HG02798 (cell line): ENCODE results near the gene MAGEF1.

ENCODE experiments used
- ATAC-seq: cut with Tn5 transposase; IDR thresholded peaks from one replicate; pipeline ENCODE4 v1.9.1; 2021; ENCODE audit warnings: mild to moderate bottlenecking; ENCODE audit not compliant: unreplicated experiment, poor library complexity

The MAGEF1 gene, protein sequence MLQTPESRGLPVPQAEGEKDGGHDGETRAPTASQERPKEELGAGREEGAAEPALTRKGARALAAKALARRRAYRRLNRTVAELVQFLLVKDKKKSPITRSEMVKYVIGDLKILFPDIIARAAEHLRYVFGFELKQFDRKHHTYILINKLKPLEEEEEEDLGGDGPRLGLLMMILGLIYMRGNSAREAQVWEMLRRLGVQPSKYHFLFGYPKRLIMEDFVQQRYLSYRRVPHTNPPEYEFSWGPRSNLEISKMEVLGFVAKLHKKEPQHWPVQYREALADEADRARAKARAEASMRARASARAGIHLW

DNA sequence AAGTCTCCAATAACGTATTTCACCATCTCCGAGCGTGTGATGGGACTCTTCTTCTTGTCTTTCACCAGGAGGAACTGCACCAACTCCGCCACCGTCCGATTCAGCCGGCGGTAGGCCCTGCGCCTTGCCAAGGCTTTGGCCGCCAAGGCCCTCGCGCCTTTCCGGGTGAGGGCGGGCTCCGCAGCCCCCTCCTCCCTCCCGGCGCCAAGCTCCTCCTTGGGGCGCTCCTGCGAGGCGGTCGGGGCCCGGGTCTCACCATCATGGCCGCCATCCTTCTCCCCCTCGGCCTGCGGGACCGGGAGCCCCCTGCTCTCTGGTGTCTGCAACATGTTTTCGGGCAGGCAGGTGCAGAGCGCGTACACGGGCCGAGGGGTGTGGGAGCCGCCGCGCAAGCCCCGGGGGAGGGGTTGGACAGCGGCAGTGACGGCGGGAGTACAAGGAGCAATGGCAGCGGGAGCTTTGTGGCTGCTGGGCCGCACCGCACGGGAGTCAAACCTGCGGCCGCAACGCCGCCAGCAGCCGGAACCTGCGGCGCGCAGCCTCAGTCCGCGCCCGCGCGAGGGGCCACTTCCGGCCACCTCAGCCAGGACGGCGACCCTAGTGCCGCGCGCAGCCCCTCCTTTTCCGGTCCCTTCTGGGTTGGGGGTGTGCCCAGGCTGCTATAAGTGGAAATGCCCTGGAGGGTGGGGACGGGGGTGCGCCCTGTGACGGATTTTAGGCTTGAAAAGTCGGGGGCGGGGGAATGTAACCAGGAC is at the start of gene MAGEF1:
Gene MAGEF1 (minus strand): TSS at position 572 of the 755 bp plus-strand sequence. CDS start 243 bp downstream, at position 329.
- peak; percentile 87 for ATAC-seq

DNA sequence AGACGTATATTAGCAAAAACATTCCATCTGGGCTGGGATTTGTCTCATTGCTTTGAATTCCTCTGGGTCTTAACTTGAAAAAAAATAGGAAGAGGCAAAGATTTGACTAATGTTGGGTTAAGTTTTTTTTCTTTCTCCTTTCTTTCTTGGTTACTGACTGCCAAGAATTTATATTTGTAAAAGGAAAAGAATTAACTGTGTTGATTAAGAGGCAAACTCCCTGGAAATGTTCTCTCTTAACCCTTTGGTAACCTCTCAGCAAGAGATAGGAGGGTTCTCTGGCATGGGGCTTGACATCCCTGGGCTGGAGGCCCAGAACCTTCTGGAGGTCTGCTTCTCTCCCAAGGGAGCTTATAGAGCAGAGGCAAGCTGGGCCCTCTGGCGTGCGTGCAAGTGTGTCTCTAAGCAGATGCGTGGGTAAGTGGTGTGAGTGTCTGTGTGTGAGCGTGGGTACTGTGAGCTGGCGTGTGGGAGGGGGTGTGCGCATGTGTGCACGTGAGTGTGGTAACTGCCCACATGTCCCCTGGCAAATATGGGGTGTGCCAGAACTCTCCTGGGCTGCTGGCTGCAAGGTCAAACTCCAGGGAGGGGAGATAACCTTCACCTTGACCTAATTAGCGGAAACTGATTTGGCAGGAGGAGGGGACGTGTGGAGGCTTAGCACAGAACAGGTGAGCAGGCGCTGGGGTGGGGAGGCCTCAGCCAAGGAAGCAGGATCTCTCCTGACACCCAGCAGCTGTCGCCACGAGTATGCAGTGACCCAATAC is 49.4 kb upstream of the MAGEF1 start:
- no peak for ATAC-seq

DNA sequence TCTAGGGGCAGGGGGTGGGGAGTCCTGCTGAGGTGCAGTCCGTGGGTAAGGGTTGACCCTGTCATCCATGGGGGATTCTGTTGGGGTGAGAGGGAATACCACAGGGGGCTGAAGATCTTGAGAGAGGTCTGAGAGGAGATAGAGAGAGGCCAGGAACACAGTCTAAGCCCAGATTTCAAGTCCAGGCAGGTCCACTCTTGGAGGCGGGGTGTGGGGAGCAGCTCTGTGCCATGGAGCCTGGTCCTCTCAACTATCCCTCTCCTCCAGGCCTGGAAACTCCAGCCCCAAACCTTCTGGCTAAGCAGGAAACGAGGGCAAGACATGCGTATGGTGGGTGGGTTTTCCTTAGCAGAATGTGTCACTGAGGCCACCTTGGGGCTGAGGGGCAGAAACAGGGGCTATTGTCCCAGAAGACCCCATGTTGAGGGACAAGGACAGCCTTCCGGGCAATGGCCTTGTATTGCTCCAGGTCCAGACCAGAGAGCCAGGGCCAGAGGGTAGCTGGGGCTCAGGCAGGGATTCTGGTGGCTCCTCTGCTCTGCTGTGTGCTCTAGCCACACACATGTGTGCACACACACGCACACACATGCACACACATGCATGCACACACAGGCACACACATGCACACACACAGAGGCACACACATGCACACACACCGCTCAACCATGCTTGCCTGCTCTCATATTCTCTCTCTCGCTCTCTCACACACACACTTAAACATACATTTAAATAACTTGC is 48.6 kb upstream of the MAGEF1 start:
- no peak for ATAC-seq

DNA sequence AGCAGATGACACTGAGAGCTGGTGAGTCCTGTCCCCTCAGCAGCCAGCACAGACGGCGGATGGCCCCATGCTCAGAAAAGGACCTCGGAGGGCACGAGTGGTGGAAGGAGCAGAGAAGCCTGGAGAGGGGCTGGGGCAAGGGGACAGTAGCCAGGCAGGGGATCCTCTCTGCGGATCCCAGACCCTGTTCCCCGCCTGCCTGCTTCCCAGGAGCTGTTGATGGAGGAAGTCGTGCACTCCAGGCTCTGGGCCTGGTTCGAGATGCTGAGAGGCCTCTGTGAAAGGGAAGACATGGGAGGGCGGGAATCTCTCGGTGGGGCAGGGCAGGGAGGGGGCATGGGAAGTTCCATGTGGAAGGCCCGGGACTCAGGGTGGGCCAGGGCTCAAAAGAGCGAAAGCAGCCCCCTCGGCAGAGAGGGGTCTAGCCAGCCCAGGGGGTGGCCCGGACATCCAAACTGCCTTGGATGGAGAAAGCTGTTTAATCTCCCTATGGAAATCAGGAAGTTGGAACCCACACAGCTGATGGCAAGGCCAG is 47.9 kb upstream of the MAGEF1 start:
- no peak for ATAC-seq

DNA sequence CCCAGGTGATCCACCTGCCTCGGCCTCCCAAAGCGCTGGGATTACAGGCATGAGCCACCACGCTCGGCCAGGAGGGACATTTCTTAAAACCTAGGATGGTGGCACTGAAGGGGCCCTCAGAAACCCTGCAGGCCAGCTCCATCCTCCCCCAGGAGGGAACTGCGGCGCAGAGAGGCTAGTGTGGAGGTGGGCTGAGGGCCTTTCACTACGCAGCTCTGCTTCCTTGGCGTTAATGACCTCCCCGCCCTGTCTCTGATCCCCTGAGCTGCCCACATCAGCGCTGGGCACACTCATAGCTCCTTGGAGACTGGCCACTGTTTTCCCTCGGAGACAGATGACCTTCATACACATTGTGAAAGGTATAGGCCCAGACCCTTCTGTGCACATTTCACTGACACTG is 46.2 kb upstream of the MAGEF1 start:
- no peak for ATAC-seq

DNA sequence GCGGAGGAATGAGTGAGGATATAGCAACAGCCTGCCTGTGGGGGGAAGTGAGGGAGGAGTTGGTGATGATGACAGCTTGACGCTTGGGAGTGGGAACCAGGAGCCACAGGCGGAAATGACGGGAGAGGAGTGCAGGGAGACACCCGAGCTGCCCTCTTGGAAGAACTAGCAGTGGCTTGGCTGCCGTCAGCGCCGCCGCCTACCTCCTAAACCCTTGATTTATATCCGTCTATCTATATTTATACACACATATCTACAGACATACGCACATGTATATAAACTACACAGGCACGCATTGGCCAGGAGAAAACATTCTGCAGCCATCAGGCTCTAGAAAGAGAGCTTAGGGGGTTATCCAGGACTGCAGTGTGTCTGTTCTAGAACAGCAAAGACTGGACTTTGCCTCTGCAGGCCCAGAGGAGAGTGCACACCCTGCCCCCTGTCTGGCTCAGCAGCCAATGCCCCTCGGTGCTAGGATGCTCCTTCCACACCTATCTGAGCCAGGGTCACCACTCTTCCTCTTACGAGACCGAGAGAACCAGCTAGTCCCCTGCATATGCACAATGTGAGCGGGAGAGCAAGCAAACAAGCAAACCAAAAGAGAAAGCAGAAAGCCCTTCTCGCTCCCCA is 45.3 kb upstream of the MAGEF1 start:
- no peak for ATAC-seq

DNA sequence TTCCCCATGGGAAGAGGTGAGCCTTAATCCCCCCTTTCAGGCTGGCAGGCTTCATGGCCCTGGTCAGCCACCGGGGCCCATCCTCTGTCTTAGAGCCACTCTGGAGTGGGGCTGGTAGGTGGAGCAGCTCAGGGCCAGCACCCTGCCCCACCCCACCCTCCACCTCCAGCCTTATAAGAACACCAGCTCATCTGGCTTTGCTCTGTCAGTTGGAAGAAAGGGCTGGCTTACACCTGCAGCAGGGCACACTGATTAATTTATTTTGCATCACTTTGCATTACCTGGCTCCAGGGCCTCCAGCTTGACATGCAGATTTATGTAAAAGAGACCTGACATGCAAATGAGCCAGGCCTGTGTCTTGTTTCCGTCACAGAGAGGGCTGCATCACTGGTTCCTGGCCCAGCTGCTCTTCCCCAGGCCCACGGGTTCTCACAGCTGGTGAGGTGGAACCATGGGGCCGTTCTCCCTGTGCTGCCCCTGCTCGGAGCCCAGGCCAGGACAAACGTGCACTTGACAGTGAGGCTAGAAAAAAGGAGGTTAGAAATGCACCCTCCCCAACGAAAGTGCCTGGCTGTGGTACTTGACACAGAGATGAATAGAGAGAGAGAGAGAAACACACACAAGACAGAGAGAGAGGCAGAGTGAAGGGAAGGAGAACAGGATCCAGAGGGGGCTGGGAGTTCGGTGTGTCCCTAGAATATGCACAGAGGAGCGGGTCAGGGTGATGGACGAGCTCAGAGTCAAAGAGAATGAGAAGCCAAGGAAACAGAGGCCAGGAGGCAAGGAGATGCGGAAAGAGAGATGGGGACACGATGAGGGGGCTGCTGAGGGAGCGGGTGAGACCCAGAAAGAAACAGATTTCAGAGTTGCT is 44.5 kb upstream of the MAGEF1 start:
- ATAC-seq = no peak

DNA sequence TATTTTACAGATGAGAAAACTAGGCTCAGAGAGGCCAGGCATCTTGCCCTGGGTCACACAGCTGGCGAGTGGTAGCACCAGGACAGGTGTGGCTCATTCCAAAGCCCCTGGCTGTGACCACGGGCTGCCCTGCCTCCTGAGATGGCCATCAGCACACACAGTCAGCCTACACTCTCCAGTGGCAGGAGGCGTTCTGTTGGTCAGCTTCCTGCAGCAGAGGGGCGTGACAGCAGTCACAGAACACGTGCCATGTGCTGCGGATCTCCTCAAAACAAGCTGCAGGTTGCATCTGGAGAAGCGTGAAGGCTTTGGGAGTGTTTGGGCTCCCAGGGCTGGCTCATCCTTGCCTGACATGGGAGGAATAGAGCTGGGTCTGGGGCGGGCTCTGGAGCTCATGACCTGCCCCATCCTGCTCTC is 43.5 kb upstream of the MAGEF1 start:
- no peak for ATAC-seq

DNA sequence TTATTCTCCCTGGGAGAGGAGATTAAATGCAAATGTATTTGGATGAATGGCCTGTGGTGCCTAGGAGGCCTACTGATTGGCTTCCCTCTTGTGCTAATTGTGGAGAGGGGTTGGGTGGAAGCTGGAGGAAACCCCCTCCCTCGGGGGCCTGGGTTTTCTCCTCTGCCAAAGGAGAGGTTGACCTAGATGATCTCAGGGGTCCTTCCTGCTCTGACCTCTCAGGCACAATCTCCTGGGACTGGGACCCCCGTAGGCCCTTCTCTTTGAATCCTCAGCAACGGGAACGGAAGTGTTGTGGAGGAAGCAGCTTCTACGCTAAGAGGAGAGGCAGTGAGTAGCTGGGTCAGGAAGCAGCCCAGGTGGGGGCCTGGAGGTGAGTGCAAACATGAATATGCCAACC is 40.5 kb upstream of the MAGEF1 start:
- no peak for ATAC-seq

DNA sequence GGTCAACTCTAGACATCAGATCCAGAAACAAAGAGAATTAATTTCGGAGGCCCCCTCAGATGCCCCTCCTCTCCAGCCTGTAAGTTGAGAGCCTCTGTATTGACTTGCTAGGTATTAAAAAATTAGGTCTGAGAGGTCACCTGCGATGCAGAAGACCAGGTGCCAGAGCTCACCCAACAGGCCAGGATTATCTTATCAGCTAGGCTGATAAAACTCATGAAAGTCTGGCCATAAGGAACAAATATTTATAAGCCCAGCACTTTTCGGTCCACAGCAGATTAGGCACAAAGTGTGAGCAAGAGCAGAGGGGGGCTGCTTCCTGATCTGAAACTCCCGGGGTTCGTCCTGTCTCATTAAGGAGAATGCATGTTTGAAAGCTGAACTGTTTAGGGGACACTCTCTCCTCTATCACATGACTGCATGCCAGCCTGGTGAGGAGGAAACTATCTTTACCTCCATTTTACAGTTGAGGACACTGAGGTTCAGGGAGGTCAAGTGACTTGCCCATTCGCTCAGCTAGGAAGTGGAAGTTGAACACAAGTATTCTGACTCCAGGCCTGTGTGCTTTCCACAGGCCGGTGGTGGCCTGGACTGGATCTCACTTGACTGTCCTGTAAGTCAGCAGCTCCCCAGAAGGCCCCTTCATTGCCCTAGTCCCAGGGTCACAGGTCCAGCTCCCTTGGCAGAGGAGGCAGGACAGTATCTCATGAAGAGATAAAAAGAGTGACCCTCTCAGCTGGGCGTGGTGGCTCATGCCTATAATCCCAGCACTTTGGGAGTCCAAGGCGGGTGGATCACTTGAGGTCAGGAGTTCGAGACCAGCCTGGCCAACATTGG is 39.6 kb upstream of the MAGEF1 start:
- ATAC-seq = no peak

DNA sequence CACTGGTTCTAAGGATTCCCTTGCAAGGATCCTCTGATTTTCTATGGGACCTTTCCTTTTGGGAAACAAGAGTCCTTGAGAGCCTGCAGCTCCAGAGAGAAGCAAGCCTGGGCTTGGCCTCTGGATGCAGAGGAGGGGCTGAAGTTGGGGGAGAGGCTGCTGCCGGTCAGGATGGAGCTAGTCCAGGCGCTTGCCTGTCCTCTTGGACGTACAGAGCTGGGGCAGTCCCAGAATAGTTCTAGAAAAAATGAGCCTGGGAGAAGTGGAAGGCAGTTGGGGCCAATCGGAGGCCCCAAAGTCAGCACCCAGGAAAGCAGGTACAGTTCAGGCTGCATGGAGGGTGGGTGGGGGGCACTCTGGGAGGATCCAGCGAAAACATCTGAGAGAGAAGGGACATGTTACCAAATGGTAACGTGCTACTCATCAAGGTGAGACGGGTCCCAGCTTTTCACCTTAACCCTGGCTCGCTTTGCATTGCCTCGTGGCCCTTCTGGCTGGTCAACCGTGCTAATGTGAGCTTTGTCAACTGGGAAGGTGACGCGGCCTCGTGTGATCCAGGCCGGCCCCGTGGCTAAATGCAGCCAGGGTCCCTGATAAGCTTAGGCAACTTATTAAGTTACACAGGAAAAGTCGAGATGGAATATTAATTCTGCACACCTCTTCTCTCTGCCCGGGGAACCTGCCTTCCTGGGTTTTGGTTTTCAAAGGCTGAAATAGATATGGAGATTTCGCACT is 38.7 kb upstream of the MAGEF1 start:
- no peak for ATAC-seq

DNA sequence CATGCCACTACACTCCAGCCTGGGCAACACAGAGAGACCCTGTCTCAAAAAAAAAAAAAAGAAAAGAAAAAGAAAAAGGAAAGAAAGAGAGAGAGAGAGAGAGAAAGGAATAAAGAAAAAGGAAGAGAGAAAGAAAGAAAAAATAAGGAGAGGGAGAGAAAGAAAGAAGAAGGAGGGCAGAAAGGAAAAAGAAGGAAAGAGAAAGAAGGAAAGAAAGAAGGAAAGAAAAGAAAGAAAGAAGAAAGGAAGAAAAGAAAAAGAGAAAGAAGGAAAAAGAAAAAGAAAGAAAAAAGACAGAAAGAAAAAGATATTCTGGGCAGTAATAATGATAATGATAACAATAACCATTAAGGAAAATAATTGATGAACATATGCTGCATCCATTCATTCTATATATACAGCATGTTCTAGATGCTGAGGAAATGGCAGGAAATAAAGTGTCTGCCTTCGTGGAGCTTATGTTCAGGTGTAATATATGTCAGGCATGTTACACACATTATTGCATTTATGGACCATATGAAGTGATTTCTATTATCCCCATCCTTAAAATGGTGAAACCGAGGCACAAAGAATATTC is 37.4 kb upstream of the MAGEF1 start:
- no peak for ATAC-seq

DNA sequence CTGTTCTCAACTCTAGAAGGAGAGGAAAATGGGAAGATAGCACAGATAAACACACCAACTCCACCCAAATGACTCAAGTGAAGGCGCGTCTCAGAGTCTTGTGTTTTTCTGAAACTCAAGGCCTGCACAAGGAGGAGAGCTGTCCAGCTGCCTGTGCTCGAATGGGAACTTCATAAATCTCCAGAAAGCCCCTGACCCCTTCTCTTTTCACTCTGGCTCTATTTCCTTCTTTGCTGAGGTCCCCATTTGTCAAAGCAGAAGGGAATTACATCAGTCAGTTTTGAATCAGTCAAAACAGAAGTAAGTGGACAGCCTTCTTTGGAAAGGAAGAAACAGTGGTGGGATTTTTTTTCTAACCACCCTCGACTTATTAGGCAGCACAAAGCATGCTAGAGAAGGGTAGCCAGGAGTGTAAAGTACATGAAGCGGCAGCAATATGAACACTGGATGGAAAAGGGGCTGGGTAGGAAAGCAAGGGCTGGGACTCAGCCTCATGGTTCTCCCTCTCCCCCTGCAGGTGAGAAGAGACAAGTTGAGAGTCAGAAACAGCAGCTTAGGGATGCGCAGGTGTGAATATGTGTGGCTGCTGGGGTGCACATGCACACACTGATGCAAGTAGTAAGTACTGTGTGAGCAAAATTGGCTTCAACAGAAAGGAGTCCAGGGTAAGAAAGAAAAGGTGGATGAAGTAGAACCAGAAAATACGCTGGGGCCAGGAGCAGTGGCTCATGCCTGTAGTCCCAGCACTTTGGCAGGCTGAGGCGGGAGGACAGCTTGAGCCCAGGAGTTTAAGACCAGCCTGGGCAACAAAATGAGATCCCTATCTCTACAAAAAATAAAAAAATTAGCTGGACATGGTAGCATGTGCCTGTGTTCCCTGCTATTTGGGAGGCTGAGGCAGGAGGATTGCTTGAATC is 36.6 kb upstream of the MAGEF1 start:
- ATAC-seq = no peak

DNA sequence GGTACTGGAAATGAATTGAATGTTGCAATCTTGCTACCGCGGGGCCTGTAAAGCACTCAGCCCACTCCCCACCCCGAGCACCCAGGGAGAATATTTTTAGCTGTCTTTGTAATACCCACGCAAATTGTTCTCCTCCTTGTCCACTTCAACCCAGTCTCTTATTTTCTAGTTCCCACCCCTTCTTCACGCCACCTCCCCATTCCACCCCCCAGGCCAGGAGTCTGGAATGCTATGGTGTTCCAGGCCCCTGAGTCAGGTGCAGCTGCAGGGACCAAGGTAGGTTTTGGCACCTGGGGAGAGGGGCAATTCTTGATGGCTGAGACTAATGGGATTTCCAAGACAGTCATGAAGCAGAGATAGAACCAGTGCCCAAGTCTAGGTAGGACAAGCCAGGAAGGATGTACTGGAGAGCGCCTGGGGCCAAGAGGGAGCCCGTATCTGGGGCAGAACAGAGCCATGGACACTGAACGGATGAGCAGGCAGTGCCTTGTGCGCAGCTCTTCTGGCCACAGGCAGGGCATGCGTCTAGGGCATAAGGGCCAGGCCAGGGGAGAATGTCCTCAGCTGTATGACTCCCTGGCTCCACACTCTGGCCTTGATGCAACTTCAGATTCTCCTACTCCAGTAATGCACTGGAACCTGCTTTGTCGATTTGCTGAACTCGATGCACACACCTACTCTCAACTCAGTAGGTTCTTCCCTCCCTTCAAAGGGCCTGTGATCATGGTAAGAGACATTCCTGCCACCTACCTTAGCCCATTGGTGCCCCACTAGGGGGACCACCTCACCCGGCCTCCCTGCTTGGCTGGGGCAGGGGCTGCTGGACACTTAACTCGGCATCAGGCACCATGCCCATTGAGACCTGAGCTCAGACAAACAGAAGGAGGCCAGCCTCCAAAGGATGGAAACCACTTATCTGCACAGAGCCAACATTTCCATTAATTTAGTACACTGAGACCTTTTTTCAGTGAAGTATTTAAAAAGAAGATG is 34.6 kb upstream of the MAGEF1 start:
- ATAC-seq = no peak

DNA sequence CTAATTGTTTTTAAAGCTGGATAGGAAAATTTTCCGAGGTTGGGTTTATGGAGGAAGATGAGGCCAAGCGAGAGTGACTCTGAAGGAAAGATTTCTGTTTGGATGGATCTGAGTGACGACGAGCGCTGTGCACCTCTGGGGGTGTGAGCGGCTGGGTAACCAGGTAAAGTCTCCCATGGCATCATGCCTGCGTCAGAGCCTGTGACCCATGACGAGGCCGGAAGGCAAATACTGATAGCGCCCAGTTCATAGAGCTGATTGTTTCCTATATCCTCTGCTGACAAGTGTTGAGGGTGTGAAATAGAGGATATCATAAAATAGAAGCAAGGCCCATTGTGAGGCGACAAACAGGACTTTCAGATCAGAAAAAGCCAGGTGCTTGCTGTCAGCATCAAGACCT is 33.7 kb upstream of the MAGEF1 start:
- ATAC-seq = no peak
